UCSD-AML1 (cell line): ENCODE results near the gene UROS.

ENCODE experiments used
- DNase-seq: peaks from one replicate; lab custom pipeline; 2025; ENCODE audit not compliant: unreplicated experiment; lab: John Stamatoyannopoulos, UW

The UROS gene

DNA sequence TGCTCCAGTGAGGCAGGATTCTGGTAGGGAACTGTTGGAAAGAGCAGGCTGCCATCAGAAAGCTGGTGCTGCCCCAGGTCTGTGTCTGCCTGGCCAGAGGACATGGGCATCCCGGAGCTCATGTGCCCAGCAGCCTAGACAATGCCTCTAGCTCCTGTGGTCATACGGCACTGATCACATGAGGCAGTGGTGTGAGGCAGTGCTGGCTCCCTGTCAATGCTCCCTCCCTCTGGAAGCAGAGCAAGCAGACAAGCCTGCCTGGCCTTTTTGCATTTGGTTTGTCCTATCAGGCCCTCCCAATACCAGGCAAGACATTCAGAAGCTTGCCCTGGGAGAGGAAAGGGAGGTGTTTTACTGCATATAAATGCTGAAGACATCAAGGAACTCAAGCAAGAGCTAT is 27.9 kb downstream of the UROS start:
- DNase-seq, result no peak

DNA sequence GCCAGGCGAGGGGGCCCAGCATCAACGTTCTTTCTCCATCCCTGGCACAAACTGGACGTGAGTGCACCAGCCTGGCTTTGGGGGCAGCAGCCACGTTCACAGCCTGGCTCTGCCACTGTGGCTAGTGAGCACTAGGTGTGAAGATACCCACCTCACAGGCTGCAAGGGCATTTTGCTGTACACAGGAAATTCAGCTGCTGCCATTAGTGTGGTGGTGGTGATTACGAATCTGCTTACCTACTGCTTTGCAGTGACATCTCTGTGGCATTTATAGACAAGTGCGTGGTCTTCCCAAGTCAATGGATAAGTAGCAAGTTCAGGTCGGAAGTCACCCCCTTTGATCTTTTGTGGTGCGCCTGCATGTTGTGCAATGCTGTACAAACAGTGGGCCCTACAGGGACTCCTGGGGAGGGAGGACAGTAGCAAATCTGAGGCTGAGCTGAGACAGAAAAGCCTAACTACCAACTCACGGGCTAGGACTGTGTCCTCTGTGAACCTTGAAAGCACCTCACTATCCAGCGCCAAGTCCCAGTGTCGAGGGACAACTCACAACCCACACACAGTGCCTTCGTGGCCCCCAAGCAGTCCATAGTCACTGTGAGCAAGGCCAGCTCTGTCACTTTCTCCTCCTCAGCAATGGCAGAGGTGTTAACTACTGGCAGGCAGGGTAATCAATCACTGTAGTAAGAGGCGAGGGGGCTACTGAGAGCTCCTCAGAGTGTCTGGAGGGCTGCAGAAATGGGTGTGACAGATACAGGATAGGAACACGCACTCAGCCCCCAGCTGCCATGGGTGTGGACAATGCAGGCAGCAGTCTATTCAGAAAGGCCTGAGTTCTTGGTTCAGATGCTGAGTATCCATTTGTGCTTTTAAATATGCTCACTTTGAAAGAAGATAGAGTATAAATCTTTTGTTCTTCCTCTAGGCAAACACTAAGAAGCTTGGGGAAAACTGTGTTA is 30.4 kb downstream of the UROS start:
- DNase-seq, result no peak

- peak; percentile 41 for DNase-seq
Observed at GRCh38 chr10:125788156-125789034, 34.7 kb downstream of the UROS start.

DNA sequence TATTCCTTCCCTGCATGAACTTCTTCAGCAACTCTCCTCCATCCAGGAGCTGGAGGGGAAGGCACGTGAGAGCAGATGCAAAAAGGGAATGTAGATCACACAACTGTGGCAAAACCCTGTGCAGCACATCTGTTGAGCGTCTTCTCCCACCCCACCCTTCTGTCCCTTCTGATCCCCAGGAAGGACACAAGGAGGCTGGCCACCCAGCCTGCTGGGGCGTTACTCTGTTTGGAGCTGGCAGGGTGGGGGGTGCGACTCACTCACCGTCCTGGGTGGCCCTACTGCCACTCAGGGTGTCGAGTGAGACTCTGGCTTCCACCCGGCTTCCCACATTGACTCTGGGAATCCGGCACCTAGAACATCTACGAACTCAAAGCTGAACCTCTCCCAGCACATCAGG is 37.3 kb downstream of the UROS start:
- no peak for DNase-seq

GRCh38 chr10:125783957-125784356 is 39.1 kb downstream of the UROS start:
- no peak for DNase-seq

DNA sequence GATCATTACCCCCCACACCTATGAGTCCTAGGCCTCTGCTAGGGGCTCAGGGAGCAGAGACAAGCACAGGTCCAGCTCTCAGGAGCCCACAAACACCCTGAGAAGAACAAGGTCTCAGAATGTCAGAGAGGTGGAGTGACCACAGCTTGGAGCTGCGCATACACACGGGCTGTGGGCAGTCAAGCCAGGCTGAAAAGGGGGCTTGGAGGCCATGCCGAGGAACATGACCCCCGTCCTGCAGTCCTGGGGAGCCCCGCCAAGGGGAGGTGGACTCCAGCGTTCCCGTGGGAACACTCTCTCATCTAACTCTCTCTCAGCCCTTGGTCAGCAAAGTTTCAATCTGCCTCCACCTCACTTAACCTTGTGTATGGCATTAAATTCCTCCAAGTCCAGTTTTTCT is 39.6 kb downstream of the UROS start:
- DNase-seq, result no peak

- no peak for DNase-seq
Observed at GRCh38 chr10:125782616-125783015, 40.4 kb downstream of the UROS start.

GRCh38 chr10:125782054-125782453 is 41.0 kb downstream of the UROS start:
- no peak for DNase-seq

- DNase-seq, result no peak
Observed at GRCh38 chr10:125781374-125781773, 41.7 kb downstream of the UROS start.

DNA sequence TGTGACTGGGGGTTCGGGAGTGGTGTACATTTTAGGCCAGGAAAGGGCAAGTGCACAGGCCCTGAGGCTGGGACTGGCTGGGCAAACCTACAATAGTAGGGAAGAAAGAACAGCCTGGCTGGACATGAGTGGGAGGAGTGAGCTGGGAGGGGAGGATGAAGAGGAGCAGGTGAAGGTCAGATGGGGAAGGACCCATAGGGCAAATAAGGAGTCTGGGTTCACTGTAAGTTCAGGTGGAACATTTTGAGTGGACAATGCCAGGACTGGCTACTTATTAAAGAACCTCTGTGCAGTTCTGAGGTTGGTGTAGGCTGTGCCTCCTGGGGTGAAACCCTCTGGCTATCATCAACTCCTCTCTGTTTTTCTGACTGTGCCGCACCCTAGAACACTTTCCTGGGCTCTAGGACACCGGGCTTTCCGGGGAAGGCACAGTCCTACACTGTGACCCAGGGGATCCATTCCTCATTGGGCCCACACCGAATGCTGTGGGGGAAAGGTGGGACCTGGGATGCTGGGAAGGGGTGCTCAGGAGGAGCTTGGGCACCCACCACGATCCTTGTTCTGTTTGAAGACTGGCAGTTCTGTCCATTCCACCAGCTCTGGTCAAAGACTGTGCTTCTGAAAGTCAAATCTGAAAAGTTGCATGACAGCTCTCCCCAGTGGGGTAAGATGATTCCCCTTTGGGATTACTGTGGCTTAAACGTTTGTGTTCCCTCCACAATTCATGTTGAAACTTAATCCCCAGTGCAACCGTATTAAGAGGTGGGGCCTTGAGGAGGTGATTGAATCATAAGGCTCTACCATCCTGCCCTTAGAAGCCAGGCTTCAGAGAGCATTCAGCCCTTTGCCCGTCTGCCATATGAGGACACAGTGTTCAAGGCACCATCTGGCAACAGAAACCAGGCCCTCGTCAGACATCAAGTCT is 43.4 kb downstream of the UROS start:
- no peak for DNase-seq

DNA sequence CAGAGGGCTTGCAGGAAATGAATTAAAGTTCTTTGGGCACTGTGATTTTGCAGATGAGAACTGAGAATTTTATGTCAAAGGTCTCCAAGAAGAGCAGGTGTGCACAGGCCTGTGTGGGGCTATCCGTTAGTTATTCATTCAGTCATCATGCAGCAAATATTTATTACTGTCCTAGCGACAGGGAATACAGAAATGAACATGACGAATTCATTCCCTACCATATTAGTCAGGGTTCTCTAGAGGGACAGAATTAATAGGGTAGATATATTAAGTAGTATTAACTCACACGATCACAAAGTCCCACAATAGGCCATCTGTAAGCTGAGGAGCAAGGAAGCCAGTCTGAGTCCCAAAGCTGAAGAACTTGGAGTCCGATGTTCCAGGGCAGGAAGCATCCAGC is 44.5 kb downstream of the UROS start:
- no peak for DNase-seq

DNA sequence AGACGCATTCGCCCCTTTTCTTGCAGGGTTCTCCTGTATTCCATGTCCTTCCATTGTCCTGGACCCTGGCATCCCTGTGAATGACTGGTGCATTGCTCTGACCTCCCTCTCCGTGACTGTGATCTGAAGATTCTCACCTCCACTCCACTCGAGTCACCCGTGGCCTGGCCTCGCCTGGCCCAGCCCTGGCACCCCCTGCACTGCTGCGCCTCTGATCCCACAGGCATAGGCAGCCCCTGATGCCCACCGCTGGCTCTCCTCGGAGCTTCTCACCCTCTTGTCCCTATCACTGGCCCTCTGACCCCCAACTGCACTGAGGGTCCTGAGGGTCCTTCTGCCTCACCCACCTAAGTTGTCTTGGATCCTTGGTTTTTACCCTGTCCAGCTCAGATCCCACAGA is 45.3 kb downstream of the UROS start:
- DNase-seq, result no peak

DNA sequence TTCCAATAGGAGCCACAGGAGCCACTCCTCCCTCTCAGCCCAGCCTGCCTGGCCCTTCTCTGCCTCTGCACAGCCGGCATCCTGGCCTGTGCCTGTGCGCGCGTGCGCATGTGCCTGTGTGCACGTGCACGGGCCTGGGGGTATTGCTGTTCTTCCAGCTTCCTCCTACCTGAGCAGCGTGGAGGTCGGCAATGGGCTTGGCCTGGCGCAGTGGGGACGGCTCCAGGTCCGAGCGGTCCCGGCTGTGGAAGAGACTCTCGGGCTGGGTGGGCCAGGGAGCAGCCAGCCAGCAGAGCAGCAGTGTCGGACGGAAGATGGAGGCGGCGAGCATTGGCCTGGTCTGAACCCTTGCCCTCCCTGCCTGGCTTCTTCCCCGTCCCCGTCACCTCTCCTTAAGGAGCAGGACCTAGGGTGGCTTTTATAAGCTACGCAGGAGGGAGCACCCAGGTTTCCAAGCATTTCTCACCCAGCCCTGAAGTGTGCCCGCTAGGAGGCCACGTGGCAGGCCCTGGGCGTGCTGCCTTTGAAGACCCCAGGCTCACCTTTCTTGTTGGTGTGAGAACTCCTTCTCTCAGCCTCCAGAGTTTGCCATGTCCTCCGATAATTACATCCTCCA is 47.5 kb downstream of the UROS start, which contains the start of gene MMP21:
Gene MMP21, minus strand, starts transcription at position 331 of the 616 bp plus-strand sequence. Its CDS starts 0 bp downstream, at position 331.
- DNase-seq, result no peak

GRCh38 chr10:125774581-125775191 is 48.4 kb downstream of the UROS start:
- DNase-seq, result no peak

- no peak for DNase-seq
Observed at GRCh38 chr10:125773687-125774543, 49.1 kb downstream of the UROS start.

DNA sequence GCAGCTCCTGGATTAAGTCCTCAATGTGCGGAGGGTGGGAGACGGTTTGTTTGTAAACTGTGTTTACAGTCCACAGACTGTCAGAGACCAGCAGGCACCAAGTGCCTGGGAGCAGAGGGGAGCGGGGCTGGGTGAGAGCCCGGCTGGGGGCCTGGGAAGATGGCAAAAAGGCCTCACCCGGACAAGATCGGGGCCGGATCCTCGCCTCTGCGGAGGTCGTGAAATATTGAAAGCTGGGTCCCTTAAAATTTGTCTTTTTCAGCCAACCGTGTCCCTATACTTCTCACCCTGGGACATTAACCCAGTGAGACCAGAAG is 50.2 kb downstream of the UROS start:
- DNase-seq, result no peak

- DNase-seq, result no peak
Observed at GRCh38 chr10:125772112-125772863, 50.8 kb downstream of the UROS start.

DNA sequence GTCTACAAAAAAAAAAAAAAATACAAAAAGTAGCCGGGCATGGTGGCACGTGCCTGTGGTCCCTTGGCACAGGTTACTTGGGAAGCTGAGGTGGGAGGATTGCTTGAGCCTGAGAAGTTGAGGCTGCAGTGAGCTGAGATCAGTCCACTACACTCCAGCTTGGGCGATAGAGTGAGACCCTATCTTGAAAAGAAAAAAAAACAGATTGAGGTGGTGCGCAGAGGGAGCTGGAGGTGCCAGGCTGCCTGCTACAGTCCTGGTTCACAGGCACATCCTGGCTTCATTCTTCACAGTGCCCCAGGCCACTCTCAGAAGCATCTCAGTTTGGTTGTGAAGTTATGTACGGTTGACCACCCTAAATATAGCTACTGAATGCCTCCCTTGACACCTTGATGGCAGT is 52.2 kb downstream of the UROS start:
- no peak for DNase-seq
